ENCODE measurements around the gene NAT14.
"Not testable (repeated sequence)": the region's sequence is repeated elsewhere in the genome, so short reads cannot be mapped to it uniquely, and the experiment has no call there.

NAT14 gene

DNA sequence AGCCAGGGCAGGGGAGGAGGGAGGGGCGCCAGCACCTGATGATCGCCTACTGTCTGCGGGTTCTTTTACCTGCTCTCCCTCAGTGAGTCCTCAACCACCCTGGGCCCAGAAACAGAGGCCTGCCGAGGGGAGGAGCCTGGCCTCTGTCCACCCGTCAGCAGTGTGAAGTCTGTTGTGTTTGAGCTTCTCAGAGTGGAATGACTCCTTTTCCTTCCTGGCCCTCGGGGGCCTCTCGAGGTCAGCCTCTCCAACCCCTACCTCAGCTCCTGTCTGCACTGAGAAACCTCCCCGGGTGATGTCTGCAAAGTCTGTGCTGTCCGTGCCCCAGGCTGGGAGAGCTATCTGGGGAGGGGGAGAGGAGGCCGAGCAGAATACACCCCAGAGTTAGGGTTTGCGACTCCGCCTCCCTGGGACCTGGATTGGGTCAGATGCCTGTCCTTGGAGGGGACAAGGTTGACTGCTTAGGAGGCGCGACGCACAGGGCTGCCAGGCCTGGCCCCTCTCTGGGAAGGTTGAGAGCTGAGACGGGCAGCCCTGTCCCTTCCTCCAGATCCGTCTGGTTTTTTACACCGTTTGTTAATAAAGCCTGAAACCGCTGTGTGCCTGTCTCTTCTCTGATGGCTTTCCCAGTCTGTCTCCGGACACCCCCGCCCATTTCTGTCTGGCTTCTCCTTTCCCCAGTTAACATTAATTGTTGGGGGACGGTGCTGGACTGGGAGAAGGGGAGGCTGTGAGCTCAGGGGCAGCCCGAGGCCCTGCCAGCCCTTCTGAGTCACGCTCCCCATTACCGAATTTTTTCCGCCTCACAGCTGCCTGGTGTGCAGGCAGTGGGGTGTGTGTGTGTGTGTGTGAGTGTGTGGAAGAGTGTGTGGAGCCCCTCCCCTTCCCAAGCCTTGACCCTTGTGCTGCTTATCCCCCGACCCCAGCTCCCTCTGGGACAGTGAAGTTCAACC, 2.3 kb downstream of the NAT14 start:
- DNase-seq (ENCODE audit: low read depth): peak; percentile 81

DNA sequence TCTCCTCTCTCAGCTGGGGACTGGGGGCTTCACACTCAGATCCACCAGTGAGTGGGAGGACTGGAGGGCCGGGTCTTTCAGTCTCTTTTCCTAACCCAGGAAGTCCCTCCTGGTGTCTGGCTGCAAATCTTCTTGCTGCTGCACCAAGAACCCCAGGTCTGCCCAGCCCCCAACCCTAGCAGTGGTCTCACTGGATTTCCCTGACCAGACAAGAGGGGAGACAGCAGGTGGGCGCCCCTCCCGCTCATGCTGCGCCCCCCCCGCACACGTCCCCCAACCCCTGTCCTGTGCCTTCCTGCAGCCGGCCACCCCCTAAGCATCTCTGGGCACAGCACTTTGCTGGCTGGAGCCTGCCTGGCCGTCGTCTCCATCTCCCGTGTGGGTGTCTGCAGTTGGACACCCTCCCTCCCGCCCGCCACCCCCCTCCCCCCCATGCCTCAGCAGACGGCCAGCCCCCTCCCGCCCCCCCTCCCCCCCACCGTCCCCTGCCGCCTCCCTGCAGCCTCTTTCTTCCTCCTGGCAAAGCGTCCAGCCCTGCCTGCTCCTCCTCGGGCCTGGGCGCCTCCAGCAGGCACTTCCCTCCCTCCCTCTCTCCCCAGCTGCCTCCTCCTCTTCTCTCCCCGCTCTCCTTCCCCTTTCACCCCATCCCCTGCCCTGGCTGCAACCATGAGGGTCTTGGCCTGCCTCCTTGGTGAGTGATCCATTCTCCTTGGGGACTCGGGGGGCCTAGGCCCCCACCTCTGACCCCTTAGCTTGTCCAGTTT, 3.1 kb downstream of the NAT14 start, which contains the start of gene SSC5D:
SSC5D (plus strand) TSS at position 513 of the 764 bp plus-strand sequence; CDS start at position 667, 154 bp downstream.
- no peak for DNase-seq (ENCODE audit: low read depth)

DNA sequence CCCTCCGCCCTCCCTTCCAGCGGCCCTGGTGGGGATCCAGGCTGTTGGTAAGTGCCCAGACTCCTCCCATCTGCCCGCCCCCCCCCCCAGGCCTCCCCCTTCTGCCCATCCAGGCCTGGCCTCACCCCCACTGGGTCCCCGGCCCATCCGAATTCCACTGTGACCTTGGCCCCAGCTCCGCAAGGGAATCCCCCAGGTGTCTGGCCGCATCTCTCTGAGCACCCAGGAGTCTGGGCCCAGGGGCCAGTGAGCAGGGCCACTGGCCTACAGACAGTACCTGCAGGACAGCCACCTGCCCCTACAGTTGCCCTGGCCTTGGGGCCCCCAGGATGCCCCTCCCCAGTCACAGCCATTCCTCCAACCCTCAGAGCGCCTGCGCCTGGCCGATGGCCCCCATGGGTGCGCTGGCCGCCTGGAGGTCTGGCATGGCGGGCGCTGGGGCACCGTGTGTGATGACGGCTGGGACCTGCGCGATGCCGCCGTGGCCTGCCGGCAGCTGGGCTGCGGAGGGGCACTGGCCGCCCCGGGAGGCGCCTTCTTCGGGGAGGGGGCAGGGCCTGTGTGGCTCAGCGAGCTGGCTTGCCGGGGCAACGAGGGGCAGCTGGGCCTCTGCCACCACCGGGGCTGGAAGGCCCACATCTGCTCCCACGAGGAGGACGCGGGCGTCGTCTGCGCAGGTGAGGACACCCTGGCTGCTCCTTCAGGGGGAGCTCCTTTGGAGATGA, 4.2 kb downstream of the NAT14 start:
- DNase-seq (ENCODE audit: low read depth): no peak

DNA sequence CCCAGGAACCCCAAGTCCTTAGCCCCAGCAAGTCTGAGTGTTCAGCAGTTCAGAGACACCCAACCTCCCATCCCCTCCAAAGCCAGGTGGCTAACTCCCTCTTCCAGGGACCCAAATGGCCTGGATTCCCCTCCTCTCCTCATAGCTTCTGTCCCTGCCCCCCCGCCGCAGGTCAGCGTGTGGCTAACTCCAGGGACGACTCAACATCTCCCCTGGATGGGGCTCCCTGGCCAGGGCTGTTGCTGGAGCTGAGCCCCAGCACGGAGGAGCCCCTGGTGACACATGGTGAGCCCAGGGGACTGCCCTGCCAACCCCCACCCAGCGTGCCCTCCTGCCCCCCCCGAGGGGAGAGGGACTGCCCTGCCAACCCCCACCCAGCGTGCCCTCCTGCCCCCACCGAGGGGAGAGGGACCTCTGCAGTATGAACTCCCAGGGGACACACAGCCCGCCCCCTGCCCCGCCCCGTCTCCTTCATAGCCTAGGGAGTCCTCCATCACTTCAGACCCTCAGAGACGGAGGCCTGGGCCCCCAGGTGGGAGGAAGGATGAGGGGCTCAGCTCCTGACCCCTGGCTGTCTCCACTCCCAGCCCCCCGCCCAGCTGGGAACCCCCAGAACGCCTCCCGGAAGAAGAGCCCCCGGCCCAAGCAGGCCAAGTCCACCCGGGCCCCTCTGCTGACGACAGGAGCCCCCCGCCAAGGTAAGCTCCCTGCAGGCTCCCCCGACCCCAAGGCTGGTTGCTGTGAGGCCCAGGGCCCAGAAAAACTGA, 4.9 kb downstream of the NAT14 start:
- no peak for DNase-seq (ENCODE audit: low read depth)

DNA sequence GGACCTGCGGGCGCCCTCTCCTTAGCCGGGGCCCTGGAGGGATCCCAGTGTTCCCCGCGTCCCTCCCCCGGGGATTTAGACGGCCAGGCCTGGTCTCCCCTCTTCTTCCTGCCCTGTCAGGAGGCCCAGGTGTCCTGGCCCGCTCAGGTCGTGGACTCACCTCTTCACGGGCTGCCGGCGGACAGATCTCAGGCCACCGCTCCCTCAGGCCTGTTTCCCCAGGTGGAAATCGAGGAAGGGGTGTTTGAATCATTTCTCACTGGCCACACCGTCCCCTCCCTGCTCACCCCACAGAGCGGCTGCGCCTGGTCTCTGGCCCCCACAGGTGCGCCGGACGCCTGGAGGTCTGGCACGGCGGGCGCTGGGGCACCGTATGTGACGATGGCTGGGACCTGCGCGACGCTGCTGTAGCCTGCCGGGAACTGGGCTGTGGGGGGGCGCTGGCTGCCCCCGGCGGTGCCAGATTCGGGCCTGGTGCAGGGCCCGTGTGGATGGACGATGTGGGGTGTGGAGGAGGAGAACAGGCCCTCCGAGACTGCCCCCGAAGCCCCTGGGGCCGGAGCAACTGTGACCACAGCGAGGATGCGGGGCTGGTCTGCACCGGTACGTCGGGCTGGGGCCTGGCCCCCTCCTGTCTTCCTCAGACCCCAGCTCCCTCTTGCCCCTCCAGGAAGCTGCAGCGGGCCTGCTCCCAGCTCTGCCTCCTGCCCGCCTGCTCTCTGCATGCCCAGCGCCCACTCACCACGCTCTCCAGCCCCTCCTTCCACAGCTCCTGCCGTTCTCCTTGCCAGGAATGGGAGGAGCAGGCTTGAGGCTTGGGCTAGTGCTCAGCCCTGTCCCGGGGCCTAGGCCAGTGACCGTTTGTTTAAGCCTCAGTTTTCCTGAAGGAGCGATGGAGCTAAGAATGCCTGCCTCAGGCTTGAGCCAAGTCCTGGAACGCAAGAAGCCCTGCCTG, 5.8 kb downstream of the NAT14 start:
- DNase-seq (ENCODE audit: low read depth): no peak

DNA sequence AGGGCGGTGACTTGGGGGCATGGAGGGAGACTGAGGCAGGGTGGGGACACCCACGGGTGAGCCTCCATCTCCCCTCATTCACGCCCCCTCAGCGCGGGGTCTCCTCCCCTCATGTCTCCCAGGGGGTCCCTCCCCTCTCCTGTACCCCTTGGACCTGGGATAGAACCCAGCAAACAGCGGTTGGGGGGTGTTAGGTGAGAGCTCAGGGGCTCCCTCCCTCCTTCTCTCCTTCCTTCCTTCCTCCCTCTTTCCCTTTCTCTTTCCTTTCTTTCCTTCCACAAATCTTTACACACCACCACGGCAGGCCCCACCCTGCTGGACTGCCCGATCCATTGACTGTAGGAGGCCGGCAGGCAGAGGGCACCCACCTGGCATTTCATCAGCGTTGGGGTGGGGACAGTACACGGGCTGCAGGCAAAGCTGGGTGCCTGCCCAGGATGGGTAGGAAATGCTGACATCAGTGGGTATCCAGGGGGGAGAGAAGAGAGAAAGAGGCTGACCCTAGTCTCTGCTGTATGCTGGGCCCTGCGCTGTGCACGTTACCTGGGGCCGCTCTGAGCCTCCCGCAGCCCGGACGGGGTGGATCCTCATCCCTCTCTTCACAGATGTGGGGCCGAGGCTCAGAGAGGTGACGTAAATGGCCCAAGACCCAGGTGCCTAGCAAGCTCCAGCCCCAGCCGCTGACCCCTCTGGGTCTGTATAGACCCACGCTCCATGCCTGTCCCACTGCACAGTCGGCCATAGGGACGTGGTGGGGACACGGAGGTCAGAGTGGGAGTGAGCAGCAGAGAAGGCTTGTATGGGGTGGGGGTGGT, 6.8 kb downstream of the NAT14 start:
- DNase-seq (ENCODE audit: low read depth): no peak

DNA sequence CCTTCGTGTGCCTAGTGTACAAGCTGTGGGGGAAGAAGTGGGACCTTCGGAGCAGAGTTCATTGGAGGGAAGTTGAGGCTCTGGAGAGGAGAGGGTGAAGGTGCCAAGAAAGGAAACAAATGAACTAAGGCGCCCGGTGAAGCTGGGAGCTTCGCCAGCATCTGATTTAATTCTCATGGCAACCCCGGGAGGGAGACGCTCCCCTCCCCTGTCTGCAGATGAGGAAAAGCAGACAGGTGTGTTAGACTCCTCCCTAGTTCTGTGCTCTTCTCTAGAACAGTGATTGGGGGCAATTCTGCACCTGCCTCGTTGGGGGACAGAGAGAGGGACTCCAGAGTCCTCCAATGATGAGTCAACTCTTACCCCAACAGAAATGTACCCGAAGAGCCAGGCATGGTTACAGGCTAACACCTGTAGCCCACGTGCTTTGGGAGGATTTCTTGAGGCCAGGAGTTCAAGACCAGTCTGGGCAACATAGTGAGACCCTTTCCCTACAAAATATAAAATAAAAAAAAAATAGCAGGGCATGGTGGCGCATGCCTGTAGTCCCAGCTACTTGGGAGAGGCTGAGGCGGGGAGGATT, 7.5 kb downstream of the NAT14 start:
- no peak for DNase-seq (ENCODE audit: low read depth)

DNA sequence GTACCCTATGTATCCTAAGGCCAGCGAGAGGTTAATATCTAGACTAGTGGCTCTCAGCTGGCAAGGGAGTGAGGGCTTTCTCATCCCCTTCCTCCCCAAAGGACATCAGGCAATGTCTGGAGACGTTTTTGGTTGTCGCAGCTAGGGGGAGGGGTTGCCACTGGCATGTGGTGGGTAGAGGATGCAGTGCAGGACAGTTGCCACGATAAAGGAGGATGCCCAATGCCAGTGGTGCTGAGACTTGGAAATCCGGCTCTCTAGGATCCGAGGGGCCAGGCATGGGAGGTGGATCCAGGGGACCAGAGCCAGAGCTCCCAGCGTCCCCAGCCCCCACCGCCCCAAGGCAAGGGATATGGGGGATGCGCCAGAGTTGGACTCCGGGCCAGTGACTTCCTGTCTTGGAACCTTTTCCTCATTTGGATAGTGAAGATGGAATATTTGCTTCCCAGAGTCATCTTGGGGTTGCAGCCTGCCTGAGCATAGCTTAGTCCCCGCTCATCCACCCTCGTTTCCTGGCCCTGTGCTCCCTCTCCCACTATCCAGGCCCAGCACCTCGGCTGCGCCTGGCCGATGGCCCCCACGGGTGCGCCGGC, 8.2 kb downstream of the NAT14 start:
- DNase-seq (ENCODE audit: low read depth): no peak

DNA sequence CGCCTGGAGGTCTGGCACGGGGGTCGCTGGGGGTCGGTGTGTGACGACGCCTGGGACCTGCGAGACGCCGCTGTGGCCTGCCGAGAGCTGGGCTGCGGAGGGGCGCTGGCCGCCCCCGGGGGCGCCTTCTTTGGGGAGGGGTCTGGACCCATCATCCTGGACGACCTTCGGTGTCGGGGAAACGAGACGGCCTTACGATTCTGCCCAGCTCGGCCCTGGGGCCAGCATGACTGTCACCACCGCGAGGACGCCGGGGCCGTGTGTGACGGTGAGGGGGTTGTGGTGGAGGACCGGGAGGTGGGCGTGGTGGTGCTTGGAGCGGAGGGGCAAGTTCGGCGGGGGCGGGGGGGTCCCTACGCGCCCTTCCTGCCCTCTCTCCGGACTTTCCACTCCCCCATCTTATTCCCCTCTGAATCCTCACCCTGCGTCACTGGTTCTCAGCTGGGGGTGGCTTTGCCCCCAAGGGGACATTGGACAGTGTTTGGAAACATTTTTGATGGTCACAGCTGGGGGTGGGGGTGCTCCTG, 8.7 kb downstream of the NAT14 start:
- DNase-seq (ENCODE audit: low read depth): no peak

DNA sequence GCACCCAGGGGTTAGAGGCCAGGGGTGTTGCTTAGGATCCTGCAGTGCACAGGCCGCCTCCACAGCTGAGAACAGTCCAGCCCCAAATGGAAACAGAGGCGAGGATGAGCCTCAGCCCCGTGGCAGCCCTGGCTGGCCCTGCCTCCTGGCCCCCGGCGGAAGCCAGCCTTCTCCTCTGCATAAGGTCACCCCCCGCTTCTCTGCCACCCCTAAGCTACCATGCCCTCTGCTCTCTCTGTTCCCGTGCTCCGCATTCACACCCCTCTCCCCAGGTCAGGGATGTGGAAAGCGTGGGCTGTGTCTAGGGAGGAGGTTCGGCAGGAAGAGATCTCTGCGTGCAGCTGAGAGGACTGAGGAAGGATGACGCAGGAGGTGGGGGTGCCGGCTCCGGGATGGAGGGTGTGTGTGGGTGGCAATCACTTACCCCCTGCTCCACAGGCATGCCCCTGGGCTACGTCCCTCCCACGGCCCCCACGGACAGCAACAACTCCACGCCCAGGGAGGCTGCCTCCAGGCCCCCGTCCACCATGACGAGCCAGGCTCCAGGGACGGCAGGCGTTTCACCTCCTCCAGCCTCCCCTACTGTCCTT, 9.3 kb downstream of the NAT14 start:
- no peak for DNase-seq (ENCODE audit: low read depth)

DNA sequence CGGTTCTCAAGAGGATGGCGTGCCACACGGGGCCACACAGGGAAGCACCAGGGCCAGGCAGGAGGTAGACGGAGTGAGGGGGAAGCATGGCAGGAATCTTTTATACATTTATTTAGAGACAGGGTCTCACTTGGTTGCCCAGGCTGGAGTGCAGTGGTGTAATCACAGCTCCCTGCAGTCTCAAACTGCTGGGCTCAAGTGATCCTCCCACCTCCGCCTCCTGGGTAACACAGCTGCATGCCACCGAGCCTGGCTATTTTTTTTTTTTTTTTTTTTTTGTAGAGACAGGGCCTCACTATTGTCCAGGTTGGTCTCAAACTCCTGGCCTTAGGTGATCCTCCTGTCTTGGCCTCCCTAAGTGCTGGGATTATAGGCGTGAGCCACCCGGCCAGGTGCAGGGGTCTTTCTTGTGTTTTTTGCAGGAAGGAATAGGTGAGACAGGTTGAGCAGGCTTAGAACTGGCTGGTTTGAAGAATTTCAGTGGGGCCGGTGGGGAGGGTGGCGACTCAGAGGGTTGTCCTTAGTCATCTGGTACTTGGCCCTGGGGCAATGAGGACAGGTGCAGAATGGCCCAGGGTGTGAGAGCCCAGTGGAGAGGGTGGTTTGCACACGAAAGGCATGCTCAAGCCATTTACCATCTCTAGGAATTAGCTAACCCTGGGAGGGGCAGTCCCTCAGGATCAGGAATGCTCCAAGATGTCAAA, 10.8 kb downstream of the NAT14 start:
- DNase-seq (ENCODE audit: low read depth): no peak

DNA sequence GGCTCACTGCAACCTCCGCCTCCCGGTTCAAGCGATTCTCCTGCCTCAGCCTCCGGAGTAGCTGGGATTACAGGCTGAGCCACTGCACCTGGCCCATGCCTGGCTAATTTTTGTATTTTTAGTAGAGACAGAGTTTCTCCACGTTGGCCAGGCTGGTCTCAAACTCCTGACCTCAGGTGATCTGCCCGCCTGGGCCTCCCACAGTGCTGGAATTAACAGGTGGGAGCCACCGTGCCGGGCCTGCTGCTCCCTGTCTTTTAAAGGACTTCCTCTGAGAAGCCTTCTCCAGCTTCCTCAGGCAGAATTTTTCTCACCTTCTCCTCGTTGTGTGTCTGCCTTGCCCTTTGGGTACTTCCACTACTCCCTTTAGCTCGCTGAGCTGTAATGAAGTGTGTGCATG, 11.8 kb downstream of the NAT14 start:
- DNase-seq (ENCODE audit: low read depth): not testable (repeated sequence)

DNA sequence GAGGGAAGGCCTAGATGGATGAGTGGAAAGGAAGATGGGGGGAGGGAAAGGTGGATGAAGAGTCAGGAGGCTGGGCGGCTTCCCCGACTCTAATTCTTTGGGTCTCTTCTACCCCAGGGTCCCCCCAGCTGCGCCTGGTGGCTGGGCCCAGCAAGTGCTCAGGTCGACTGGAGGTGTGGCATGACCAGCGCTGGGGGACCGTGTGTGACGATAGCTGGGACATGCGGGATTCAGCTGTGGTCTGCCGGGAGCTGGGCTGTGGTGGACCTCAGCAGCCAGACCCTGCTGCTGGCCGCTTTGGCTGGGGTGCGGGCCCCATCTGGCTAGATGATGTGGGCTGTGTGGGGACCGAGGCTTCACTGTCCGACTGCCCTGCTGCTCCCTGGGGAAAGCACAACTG, 12.8 kb downstream of the NAT14 start:
- no peak for DNase-seq (ENCODE audit: low read depth)

DNA sequence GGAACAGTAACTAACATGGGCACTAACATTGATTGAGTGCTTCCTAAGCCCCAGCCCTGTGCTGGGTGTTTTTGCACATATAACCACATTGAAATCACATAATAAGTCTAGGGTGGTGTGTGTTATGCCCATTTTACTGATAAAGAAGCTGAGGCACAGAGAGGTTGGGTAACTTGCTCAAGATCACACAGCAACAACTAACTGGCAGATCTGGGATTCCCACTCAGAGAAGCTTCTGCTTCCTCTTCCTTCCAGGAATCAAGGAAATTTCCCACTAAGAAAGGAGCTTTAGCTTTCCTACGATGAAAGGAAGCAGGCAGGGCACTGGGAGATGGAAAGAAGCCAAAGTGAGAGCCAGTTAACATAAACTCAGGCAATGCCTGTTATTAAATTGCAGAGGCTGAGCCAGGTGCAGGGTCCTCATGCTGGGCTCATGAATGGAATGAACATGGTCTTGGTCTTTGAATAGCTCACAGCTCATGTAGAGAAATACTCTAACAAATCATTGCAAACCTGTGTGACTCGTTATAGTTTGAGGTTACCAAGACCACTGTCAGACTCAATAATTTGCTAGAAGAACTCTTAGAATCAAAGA, 13.4 kb downstream of the NAT14 start:
- no peak for DNase-seq (ENCODE audit: low read depth)

DNA sequence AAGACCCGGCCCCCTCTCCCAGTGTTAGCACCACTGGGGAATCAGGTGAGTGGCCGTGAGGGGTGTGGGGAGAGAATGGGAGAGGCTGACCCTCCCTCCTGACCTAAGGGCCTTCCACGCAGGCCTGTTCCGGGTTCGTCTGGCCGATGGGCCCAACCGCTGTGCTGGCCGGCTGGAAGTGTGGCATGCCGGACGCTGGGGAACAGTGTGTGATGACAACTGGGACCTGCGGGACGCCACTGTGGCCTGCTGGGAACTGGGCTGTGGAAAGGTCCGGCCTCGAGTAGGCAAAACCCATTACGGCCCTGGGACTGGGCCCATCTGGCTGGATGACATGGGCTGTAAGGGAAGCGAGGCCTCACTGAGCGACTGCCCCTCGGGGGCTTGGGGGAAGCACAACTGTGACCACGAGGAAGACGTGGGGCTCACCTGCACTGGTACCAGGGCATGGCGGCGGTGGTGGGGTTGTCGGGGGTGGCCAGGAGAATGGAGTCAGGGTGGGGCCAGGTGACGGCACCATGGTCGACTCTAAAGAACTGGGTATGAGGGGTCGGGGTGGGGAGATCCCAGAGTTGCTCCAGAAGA, 15.5 kb downstream of the NAT14 start:
- DNase-seq (ENCODE audit: low read depth): no peak

DNA sequence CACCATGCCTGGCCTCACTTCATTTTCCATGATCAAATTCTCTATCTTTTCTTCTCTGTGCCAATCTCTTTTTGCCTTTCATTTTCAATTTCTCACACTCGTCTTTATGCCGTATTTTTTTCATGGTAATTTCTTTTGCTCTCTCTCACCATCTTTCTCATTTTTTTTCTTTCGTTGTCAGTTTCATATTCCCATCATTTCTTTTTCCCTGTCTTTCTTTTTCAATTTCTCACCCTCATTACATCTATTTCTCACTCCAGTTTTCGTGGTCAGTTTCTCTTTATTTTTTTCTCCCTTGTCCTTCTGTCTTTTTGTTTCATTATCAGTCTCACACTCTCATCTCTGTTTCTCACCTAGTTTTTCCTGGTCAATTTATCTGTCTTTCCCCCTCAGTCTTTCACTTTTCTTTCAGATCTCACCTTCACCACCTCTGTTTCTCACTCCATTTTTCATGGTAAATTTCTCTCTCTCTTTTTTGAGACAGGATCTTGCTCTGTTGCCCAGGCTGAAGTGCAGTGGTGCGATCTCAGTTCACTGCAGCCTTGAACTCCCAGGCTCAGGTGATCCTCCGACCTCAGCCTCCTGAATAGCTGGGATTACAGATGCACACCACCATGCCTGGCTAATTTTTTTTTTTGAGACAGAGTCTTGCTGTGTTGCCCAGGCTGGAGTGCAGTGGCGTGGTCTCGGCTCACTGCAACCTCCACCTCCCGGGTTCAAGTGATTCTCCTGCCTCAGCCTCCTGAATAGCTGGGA, 17.4 kb downstream of the NAT14 start:
- DNase-seq (ENCODE audit: low read depth): no peak
